ENCODE results near the gene MCTP1. TPM values are rescaled to one million over a fixed set of nuclear protein-coding genes. Genes with fewer than 3 reads are reported as not detected.

MCTP1 gene
- total RNA-seq, 3 donors from 2014 or later = 22.8 to 57.8 (median 24.3) TPM

DNA sequence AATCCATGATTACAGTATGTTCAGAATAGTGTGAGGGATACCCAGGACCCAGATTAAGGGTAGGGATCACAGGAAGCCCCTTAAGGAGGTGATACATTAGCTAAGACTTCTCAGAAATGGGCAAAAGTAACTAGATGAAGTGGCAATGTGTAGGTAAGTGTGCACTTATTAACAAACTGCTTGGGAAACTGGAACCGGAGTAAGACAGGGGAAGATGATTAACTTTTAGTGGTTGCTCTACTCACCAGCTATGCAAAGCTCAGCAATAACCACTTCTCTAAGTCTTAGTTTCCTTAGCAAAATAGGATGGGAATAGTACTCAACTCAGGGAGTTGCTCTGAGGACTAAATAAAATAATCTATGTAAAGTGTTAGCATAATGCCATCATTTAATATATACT, 182.2 kb downstream of the MCTP1 start:
- Histone ChIP-seq H3K27me3 (no peaks in the 10 kb centered on the region), H3K27ac (no peak overlapping the region), H3K9me3 (no peaks in the 10 kb centered on the region), H3K36me3 (no peaks in the 10 kb centered on the region), H3K4me3 (no peak overlapping the region), H3K4me1 (no peaks in the 10 kb centered on the region)
- no peak for DNase-seq (ENCODE audit: low spot score in 2 of 2)
- TF ChIP-seq POLR2A (IDR thresholded peaks at IDR 0.05) (no peak), POLR2AphosphoS5 (IDR thresholded peaks at IDR 0.05) (no peak)
- TF ChIP-seq, protein P1, sequence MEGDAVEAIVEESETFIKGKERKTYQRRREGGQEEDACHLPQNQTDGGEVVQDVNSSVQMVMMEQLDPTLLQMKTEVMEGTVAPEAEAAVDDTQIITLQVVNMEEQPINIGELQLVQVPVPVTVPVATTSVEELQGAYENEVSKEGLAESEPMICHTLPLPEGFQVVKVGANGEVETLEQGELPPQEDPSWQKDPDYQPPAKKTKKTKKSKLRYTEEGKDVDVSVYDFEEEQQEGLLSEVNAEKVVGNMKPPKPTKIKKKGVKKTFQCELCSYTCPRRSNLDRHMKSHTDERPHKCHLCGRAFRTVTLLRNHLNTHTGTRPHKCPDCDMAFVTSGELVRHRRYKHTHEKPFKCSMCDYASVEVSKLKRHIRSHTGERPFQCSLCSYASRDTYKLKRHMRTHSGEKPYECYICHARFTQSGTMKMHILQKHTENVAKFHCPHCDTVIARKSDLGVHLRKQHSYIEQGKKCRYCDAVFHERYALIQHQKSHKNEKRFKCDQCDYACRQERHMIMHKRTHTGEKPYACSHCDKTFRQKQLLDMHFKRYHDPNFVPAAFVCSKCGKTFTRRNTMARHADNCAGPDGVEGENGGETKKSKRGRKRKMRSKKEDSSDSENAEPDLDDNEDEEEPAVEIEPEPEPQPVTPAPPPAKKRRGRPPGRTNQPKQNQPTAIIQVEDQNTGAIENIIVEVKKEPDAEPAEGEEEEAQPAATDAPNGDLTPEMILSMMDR (IDR thresholded peaks at IDR 0.05) = no peak
- intact Hi-C loops (cut with DNase I; ENCODE audit: low total_unique reads) = no loop called here

DNA sequence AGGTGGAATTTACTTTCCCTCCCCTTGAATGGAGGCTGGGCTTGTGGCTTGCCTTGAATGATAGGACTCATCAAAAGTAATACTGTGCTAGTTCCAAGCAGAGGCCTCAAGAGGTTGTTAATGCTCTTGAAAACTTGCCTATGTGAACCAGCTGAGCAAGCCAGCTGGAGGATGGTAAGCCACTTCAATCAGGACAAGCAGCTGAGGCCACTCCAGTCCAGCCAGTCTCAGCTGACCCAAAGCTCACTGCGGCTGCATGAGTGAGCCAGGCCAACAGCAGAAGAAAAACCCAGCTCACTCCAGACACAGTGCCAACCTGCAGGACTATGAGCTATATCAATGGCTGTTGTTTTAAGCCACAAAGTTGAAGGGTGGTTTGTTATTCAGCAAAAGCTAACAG, 182.8 kb downstream of the MCTP1 start:
- H3K27ac ChIP-seq = no peak overlapping the region
- DNase-seq (ENCODE audit: low spot score in 2 of 2) = no peak
- TF ChIP-seq, protein P1 (IDR thresholded peaks at IDR 0.05) = no peak
- TF ChIP-seq POLR2A (IDR thresholded peaks at IDR 0.05) (no peak), POLR2AphosphoS5 (IDR thresholded peaks at IDR 0.05) (no peak)
- H3K9me3 ChIP-seq = no peaks in the 10 kb centered on the region
- no peak overlapping the region for H3K4me3 ChIP-seq
- no peaks in the 10 kb centered on the region for H3K27me3 ChIP-seq
- H3K36me3 ChIP-seq = no peaks in the 10 kb centered on the region
- no peaks in the 10 kb centered on the region for H3K4me1 ChIP-seq
- intact Hi-C loops (cut with DNase I; ENCODE audit: low total_unique reads) = no loop called here

DNA sequence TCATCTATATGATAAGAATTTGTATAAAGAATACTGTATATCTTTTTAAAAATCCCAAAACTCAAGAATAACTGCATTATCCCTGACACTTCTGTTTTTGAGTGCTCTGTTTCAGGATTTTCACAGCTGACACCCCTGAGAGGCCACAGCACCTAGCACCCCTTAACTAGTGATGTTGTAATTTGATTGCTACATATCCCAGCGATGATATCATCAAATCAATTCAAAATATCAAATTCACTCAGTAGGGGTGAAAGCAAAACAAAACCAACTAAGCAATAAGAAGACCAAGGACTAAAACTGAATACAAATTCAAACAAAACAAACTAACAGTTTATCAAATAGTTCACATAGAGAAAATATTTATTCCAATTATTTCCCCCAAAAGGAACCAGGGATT, 184.3 kb downstream of the MCTP1 start:
- Histone ChIP-seq H3K4me3 (no peak overlapping the region), H3K27ac (no peak overlapping the region), H3K36me3 (no peaks in the 10 kb centered on the region), H3K4me1 (no peaks in the 10 kb centered on the region), H3K27me3 (no peaks in the 10 kb centered on the region), H3K9me3 (no peaks in the 10 kb centered on the region)
- DNase-seq (ENCODE audit: low spot score in 2 of 2) = no peak
- TF ChIP-seq, protein P1 (IDR thresholded peaks at IDR 0.05) = no peak
- no peak for TF ChIP-seq POLR2A (IDR thresholded peaks at IDR 0.05)
- TF ChIP-seq POLR2AphosphoS5 (IDR thresholded peaks at IDR 0.05) = no peak
- intact Hi-C loops (cut with DNase I; ENCODE audit: low total_unique reads) = no loop called here

DNA sequence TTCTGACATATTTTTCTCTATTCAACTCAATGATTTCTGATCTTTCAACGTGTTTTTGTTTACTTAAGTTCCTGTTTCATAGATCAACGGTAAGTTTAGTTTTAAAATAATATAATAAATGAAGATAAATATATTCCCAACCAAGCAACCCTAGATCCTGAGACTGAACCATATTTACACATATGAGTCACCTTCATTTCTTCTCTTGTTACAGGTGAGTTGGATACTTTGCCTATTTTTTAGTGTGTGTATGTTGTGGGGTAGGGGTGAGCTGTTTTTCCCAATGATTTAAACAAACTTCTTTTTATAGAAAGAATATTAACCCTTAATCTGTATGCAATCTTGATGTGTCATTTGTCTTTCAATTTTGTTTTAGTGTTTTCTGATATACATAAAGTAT, 186.9 kb downstream of the MCTP1 start:
- Histone ChIP-seq H3K27ac (no peak overlapping the region), H3K4me3 (no peak overlapping the region), H3K36me3 (no peaks in the 10 kb centered on the region), H3K27me3 (no peaks in the 10 kb centered on the region), H3K9me3 (no peaks in the 10 kb centered on the region), H3K4me1 (no peaks in the 10 kb centered on the region)
- TF ChIP-seq POLR2AphosphoS5 (IDR thresholded peaks at IDR 0.05) = no peak
- TF ChIP-seq, protein P1 (IDR thresholded peaks at IDR 0.05) = no peak
- DNase-seq (ENCODE audit: low spot score in 2 of 2) = no peak
- intact Hi-C loops (cut with DNase I; ENCODE audit: low total_unique reads) = no loop called here

DNA sequence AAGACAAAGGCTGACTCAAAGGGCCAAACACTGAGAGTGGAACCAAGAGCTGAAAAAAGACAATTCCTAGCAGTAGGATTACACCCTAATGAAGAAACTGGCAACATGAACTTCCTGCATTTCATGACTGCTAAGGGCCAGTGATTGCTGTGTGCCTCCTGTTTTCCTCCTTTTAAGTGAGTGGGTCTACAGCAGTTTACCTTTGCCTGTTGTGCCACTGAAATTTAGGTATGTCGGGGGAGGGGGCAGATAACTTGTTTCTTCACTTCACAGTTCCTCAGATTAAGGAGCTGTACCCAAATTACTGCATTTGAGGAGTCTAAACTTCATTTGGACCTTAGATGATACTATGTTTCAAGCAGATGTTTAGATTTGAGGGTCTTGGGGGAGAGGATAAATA, 191.7 kb downstream of the MCTP1 start:
- Histone ChIP-seq H3K27ac (no peak overlapping the region), H3K9me3 (no peaks in the 10 kb centered on the region), H3K27me3 (no peaks in the 10 kb centered on the region), H3K4me1 (no peaks in the 10 kb centered on the region), H3K36me3 (no peaks in the 10 kb centered on the region), H3K4me3 (no peak overlapping the region)
- intact Hi-C loops (cut with DNase I; ENCODE audit: low total_unique reads) = no loop called here
- no peak for DNase-seq (ENCODE audit: low spot score in 2 of 2)
- no peak for TF ChIP-seq POLR2A (IDR thresholded peaks at IDR 0.05)

DNA sequence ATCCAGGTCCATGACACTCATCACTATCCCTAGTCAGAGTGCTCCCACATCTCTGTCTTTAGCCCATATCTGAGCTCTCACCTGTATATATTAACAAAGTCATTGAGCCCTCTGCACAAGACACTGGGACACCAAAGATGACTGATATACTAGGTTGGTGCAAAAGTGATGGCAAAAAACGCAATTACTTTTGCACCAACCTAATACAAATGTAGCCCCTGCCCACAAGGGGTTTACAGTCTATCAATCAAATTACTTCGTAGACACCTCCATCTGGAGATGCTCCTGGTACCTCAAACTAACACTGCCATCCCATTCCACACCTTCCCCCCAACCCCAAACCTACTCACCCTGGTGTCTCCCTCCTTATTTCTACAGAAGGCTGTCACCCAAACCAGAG, 194.1 kb downstream of the MCTP1 start:
- Histone ChIP-seq H3K9me3 (no peaks in the 10 kb centered on the region), H3K27me3 (no peaks in the 10 kb centered on the region), H3K4me1 (no peaks in the 10 kb centered on the region), H3K27ac (no peak overlapping the region), H3K4me3 (no peak overlapping the region), H3K36me3 (no peaks in the 10 kb centered on the region)
- TF ChIP-seq POLR2A (IDR thresholded peaks at IDR 0.05) (no peak), POLR2AphosphoS5 (IDR thresholded peaks at IDR 0.05) (no peak)
- TF ChIP-seq, protein P1 (IDR thresholded peaks at IDR 0.05) = no peak
- intact Hi-C loops (cut with DNase I; ENCODE audit: low total_unique reads) = no loop called here
- DNase-seq (ENCODE audit: low spot score in 2 of 2) = no peak

All from breast epithelium (tissue), 4 donors.